Parathyroid adenoma (tissue), 2 donors: ENCODE results near the gene HAUS3.

Experiments used
- H2AFZ ChIP-seq: fragments of 300-600 bp; sonication (generic); one replicate; pipeline ENCODE4 v1.7.0; 2017; ENCODE audit warnings: antibody characterized with exemption, mild to moderate bottlenecking
- H3K27ac ChIP-seq: fragments of 300-600 bp; sonication (generic); one replicate; pipeline ENCODE4 v1.7.0; 2017
- H3K27me3 ChIP-seq: fragments of 300-600 bp; sonication (generic); one replicate; pipeline ENCODE4 v1.7.0; 2017; ENCODE audit warnings: low read length; ENCODE audit not compliant: control insufficient read depth, insufficient read depth
- H3K36me3 ChIP-seq: fragments of 300-600 bp; sonication (generic); one replicate; pipeline ENCODE4 v1.7.0; 2017; ENCODE audit warnings: low read length; ENCODE audit not compliant: control insufficient read depth, insufficient read depth
- H3K4me1 ChIP-seq: fragments of 300-600 bp; sonication (generic); one replicate; pipeline ENCODE4 v1.7.0; 2017; ENCODE audit warnings: control low read depth
- H3K4me2 ChIP-seq: fragments of 300-600 bp; sonication (generic); one replicate; pipeline ENCODE4 v1.7.0; 2017; ENCODE audit warnings: low read length
- H3K4me3 ChIP-seq: fragments of 300-600 bp; sonication (generic); one replicate; pipeline ENCODE4 v1.7.0; 2017; ENCODE audit warnings: low read depth, low read length
- H3K79me2 ChIP-seq: fragments of 300-600 bp; sonication (generic); one replicate; pipeline ENCODE4 v1.7.0; 2017; ENCODE audit warnings: control low read depth
- H3K9ac ChIP-seq: fragments of 300-600 bp; sonication (generic); one replicate; pipeline ENCODE4 v1.7.0; 2017; ENCODE audit warnings: mild to moderate bottlenecking
- H3K9me3 ChIP-seq: fragments of 300-600 bp; sonication (generic); one replicate; pipeline ENCODE4 v1.7.0; 2017; ENCODE audit warnings: low read length; ENCODE audit not compliant: control insufficient read depth
- CTCF ChIP-seq: fragments of 300-600 bp; sonication (generic); IDR thresholded peaks from one replicate; pipeline ENCODE4 v1.7.0; 2017; ENCODE audit warnings: antibody characterized with exemption, mild to moderate bottlenecking
- donor health status: primary hyperparathyroidism.

The HAUS3 gene, protein sequence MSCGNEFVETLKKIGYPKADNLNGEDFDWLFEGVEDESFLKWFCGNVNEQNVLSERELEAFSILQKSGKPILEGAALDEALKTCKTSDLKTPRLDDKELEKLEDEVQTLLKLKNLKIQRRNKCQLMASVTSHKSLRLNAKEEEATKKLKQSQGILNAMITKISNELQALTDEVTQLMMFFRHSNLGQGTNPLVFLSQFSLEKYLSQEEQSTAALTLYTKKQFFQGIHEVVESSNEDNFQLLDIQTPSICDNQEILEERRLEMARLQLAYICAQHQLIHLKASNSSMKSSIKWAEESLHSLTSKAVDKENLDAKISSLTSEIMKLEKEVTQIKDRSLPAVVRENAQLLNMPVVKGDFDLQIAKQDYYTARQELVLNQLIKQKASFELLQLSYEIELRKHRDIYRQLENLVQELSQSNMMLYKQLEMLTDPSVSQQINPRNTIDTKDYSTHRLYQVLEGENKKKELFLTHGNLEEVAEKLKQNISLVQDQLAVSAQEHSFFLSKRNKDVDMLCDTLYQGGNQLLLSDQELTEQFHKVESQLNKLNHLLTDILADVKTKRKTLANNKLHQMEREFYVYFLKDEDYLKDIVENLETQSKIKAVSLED

DNA sequence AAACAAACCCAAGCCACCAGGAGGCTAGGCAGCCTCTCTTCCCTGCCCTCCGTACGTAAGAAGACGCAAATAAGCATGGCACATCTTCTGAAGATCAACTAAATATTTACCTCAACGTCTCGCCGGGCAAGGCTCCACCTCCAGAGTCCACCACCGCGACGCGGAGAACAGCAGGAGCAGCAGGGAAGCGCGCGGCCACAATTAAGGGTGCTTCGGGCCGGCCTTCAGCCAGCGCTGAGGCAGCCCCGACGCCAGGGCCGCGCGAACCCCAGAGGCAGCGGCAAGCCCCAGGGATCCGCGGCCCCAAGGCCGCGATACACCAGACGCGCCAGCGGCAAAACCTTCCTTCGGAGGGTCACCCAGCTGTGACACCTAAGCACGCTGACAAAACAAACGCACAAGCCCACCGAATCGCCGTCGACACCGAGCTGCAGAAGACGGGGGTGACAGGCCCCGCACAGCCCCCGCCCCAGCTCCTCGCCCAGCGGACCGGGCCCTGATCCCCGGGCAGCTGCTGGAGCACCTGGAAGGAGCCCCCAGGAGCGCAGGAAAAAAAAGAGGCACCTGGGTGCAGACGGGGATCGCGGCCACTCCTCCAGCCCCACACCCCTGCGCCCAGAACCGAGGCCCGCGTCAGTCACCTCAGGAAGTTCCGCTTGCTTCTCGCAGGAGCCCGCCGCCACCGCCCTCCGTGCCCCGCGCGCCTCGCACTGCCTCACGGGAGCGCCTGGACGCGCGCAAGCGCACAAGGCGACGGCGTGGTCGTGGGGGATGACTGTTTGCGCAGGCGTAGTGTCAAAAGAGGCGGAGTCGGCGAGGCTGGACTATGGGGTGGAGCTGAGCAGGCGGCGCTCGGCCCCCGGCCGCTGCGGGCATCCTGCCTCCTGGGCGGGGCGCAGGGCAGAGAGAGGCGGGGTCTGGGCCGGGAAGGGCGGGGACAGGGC, at the start of gene HAUS3, which contains the start of gene POLN:
TSS of gene HAUS3 (minus strand) at position 712 of the 944 bp plus-strand sequence. CDS start 1,175 bp downstream, outside the sequence.
TSS of gene POLN (minus strand) at position 712 of the 944 bp plus-strand sequence. CDS start 12,890 bp downstream, outside the sequence.
- Histone ChIP-seq H3K27ac (no peak within 1 kb of the TSS), H3K4me2 (peak within 1 kb of the TSS; percentile 68), H3K9ac (no peak within 1 kb of the TSS), H3K4me3 (peak within 1 kb of the TSS; percentile 79), H3K36me3 (no peaks in the 10 kb centered on the region), H3K27me3 (no peaks in the 10 kb centered on the region), H3K9me3 (no peaks in the 10 kb centered on the region), H3K79me2 (peaks cover 7% of the 10 kb centered on the region), H2AFZ (peak within 1 kb of the TSS; percentile 77), H3K4me1 (peaks cover 5% of the 10 kb centered on the region)
- no peak for TF ChIP-seq CTCF

DNA sequence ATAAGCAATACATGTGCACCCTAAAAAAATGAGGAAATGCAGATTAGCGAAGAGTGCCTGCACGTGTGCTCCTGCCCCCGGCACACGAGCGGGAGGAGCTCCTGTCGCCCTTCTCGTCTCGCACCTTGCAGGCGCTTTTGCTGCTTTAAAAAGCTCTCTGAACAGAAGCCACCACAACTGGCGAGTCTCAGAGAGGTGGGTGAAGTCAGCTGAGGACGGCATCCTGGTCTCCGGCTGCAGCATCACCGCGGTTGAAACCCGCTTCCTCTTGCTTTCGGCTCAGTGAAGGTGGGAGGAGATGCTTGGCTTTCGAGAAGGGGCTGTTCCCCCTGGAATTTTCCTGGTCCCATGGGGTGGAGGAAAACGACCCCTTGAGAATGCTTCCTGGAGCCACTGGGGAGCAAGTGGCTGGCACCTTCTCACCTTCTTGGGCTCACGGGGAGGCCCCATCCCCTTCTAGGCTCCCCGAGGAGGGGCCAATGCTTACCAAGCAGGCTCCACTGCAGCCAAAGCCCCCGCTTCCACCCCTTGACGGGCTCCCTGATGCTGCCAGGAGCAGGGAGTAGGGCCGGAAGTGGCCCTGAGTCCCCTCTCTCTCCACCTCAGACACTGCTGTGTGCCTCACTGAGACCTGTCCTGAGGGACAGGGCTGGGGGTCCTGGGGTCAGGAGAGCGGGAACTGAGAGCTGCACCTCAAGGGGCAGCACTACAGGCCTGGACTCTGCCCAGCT, 49.2 kb upstream of the HAUS3 start:
- no peaks in the 10 kb centered on the region for H3K9me3 ChIP-seq
- TF ChIP-seq CTCF, result no peak
- H3K79me2 ChIP-seq, result no peaks in the 10 kb centered on the region
- H3K4me3 ChIP-seq, result no peak overlapping the region
- no peaks in the 10 kb centered on the region for H3K27me3 ChIP-seq
- H3K4me2 ChIP-seq, result no peak overlapping the region
- no peaks in the 10 kb centered on the region for H3K36me3 ChIP-seq
- no peak overlapping the region for H2AFZ ChIP-seq
- no peak overlapping the region for H3K9ac ChIP-seq
- H3K27ac ChIP-seq, result no peak overlapping the region
- H3K4me1 ChIP-seq, result no peaks in the 10 kb centered on the region

DNA sequence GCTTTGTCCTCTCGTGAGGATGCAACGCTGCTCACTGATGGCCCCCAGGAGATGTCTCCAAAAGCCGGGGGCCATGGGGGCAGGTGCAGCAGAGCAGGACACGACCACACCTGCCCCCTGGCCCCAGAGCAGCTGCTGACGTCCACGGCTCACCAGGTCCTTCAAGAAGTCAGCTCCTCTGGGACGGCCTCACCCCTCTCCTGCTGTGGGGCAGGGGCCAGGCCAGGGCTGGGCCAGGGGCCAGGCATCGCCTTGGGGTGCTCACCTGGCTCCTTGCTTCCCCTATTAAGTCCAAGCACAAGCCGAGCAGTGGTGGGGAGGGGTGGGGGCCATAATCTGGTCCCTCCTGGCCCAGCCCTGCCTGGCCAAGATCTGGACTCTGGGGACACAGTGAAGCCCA, 48.6 kb upstream of the HAUS3 start:
- H3K27ac ChIP-seq, result no peak overlapping the region

More for the DNA sequence above, 48.6 kb upstream of the HAUS3 start:
- H3K36me3 ChIP-seq, result no peaks in the 10 kb centered on the region
- no peak overlapping the region for H2AFZ ChIP-seq
- no peaks in the 10 kb centered on the region for H3K9me3 ChIP-seq
- H3K4me3 ChIP-seq, result no peak overlapping the region
- H3K27me3 ChIP-seq, result no peaks in the 10 kb centered on the region
- TF ChIP-seq CTCF, result no peak
- no peak overlapping the region for H3K4me2 ChIP-seq
- H3K4me1 ChIP-seq, result no peaks in the 10 kb centered on the region
- no peak overlapping the region for H3K9ac ChIP-seq
- no peaks in the 10 kb centered on the region for H3K79me2 ChIP-seq
